Liver (tissue), 3 donors: ENCODE measurements around the gene FRMD4A.

ENCODE experiments used
- ATF3 ChIP-seq: IDR thresholded peaks from 2 replicates; pipeline ENCODE4 v1.6.1; 2016; ENCODE audit warnings: antibody characterized with exemption
- CTCF ChIP-seq: fragments of 150-350 bp; IDR thresholded peaks from 2 replicates; pipeline ENCODE4 v1.5.1; 2017; ENCODE audit warnings: improper control_type of control experiment, low read depth, low read length; ENCODE audit not compliant: missing input control
- EGR1 ChIP-seq, 2 donors: IDR thresholded peaks; 2 replicates each; pipeline ENCODE4 v1.6.1; 2016 to 2018; ENCODE audit warnings: antibody characterized with exemption in 2 of 2, low read depth in 2 of 2
- FOXA2 ChIP-seq: IDR thresholded peaks from 2 replicates; pipeline ENCODE4 v1.6.1; 2016; ENCODE audit warnings: antibody characterized with exemption
- GABPA ChIP-seq, 2 donors: IDR thresholded peaks in 1 of 2; conservative IDR thresholded peaks in 1 of 2; 2 replicates each; pipeline ENCODE4 v1.6.1; 2016; ENCODE audit warnings: antibody characterized with exemption in 2 of 2, mild to moderate bottlenecking in 1 of 2, moderate library complexity in 1 of 2
- MAX ChIP-seq: IDR thresholded peaks from 2 replicates; pipeline ENCODE4 v1.6.1; 2016; ENCODE audit warnings: antibody characterized with exemption
- RAD21 ChIP-seq, 2 donors: IDR thresholded peaks; 2 replicates each; pipeline ENCODE4 v1.6.1; 2016; ENCODE audit warnings: antibody characterized with exemption in 2 of 2, mild to moderate bottlenecking in 2 of 2
- REST ChIP-seq: IDR thresholded peaks from 2 replicates; pipeline ENCODE4 v1.6.1; 2016; ENCODE audit warnings: antibody characterized with exemption, mild to moderate bottlenecking
- SP1 ChIP-seq: IDR thresholded peaks from 2 replicates; pipeline ENCODE4 v1.6.1; 2018; ENCODE audit warnings: antibody characterized with exemption, mild to moderate bottlenecking
- TAF1 ChIP-seq: conservative IDR thresholded peaks from 2 replicates; pipeline ENCODE4 v1.6.1; 2016; ENCODE audit warnings: antibody characterized with exemption, mild to moderate bottlenecking
- ZBTB33 ChIP-seq: IDR thresholded peaks from 2 replicates; pipeline ENCODE4 v1.6.1; 2016; ENCODE audit warnings: antibody characterized with exemption
- donor health status: healthy.
- donor health status: healthy.

- TF ChIP-seq REST (no peak), CTCF (no peak), ZBTB33 (no peak), SP1 (no peak), RAD21 (IDR thresholded peaks at IDR 0.05) (no peak), GABPA (IDR thresholded peaks at IDR 0.05 in 1 of 2, conservative IDR thresholded peaks at IDR 0.05 in 1 of 2) (no peak), EGR1 (IDR thresholded peaks at IDR 0.05; ENCODE audit: low read depth in 2 of 2) (no peak), ATF3 (no peak), TAF1 (no peak), MAX (no peak), FOXA2 (no peak)
Observed at GRCh38 chr10:13892001-13892491, 438.7 kb downstream of the FRMD4A start.
